Hematopoietic multipotent progenitor cell (in vitro differentiated cells): Measurements from ENCODE around the gene TULP3. TPM values are rescaled to one million over a fixed set of nuclear protein-coding genes. Genes with fewer than 3 reads are reported as not detected.
A peak's percentile ranks its signal among the peaks of the same experiment; 100 is the strongest.

Source experiments
- DNase-seq, 3 donors: peaks; one replicate each; pipeline ENCODE4 v3.0.0-alpha.2; 2011 to 2015; ENCODE audit warnings: low read depth in 2 of 3, low spot score in 2 of 3
- total RNA-seq: library from RNA; depleted of rRNA; stranded (reverse); fragments of >200 nt; gene quantifications from one replicate; pipeline ENCODE4 v1.2.3, GENCODE V29; 2012

The TULP3 gene
- total RNA-seq, 1 donor: 6.5 TPM

DNA sequence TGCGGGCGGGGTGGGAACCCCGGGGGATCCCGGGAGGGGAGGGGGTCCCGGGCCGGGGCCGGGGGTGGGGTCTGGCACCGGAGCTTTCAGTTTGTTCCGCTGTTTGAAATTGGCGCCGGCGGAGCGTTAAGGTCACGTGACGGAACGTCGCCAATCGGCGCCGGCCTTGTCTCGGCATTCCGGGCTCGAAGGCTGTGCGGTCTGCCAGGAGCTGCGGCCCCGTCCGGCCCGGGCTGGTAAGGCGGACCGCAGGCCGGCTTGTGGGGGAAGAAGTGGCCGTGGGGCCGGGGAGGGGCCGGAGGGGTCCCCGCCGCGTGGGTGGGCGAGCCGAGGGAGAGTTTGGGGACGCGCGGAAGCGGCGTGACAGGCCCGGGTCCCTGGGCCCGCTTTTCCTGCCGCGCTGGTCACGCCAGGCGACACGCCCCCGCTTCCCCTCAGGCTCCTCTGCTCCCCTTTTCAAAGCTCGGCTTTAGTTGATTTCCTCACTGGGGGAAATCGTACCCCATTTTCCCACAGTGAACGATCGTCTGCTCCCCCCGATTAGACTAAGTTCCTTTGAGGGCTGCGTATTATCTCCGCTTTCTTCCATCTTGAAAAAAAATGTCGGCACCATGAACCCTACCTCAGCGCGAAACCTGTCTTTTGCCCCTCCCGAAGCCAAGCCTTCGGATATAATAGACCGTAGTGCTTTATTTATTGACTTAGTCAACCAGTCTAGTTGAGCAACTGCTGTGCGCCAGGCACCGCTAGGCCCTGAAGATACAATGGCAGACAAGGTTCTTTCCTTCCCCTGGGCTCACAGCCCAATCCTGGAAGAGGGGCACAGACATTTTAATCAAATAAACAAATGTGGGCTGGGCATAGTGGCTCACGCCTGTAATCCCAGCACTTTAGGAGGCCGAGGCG lies 13.4 kb upstream of the TULP3 start, which contains the start of the genes FOXM1 and RHNO1:
TSS of gene FOXM1 (minus strand) at position 128 of the 906 bp plus-strand sequence. CDS start 2,696 bp downstream, outside the sequence.
TSS of gene RHNO1 (plus strand) at position 177 of the 906 bp plus-strand sequence. CDS start 8,144 bp downstream, outside the sequence.
- peak; percentile 75 to 89 (median 88) for DNase-seq

DNA sequence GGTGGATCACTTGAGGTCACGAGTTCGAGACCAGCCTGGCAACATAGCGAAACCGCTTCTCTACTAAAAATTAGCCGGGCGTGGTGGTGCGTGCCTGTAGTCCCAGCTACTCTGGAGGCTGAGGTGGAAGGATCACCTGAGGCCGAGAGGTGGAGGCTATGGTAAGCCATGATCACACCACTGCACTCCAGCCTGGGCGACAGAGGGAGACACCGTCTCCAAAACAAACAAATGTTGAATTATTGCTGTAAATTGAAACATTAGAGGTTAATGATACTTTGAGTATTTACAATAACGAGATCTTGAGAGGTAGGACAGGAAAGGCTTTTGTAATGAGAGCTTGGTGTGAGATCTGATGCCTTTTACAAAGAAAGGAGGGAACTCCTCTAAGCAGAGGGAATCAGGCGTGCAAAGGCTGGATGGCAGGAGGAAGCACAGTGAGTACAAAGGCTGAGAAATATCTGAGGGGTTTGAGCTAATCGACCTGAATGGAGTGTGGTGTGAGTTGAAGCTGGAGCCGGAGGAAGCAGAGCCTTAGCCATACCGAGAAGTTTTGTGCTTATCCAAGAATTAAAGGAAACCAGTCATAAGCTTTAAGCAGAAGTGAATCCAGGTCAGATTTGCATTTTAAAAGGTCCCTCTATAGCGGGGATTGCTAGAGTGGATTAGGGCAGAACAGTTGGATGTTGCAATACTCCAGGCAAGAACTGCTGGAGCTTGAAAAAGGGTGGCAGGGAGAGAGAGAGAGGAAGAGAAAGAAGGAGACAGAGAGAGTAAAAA lies 12.5 kb upstream of the TULP3 start:
- DNase-seq: no peak

DNA sequence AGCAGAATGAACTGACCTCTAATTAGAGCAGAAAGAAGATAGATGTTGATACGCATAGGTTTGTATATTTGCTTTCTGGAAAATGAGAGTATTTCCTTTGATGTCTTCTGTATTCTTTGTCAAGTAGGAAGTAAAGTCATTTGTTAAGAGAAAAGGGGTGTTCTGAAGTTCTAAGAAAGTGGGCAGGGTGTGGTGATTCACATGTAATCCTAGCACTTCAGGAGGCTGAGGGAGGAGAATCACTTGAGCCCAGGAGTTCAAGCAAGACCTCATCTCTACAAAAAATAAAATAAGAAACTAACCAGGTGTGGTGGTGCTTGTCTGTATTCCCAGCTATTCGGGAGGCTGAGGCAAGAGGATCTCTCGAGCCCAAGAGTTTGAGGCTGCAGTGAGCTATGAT lies 10.8 kb upstream of the TULP3 start:
- no peak for DNase-seq

DNA sequence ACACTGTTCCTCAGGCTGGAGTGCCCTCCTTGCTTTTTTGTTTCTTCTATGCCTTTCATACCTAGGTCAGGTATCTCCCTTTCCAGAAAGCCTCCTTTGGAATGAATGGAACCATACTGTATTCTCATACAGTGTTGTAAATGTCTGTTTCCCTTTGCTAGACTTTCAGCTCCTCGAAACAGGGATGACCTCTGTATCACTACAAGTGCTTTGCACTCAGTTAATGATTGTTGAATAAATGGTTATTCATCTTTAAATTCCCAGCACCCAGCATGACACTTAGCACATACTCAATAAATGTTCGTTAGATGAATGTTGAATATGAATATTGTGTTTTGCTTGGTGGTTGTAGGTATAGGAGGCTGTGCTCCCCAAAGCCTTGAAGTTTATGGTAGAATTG lies 5.9 kb upstream of the TULP3 start:
- no peak for DNase-seq

DNA sequence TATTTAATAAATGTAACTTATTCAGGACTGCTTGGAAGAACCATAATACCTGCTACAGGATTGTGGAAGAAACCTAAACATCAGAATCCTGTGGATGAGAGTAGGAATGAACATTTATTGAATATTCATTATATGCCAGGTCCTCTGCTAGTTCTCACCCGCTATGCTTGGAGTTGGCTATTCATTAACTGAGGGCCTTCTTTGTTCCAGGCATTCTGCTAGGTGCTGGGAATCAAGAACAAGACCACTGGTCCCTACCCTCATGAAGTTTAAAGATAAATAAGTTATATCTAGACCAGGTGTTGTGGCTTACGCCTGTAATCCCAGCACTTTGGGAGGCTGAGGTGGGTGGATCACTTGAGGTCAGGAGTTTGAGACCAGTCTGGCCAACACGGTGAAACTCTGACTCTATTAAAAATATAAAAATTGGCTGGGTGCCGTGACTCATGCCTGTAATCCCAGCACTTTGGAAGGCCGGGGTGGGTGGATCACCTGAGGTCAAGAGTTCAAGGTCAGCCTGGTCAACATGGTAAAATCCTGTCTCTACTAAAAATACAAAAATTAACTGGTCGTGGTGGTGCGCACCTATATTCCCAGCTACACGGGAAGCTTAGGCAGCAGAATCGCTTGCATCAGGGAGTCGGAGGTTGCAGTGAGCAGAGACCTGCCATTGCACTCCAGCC lies 3.8 kb upstream of the TULP3 start:
- no peak for DNase-seq

DNA sequence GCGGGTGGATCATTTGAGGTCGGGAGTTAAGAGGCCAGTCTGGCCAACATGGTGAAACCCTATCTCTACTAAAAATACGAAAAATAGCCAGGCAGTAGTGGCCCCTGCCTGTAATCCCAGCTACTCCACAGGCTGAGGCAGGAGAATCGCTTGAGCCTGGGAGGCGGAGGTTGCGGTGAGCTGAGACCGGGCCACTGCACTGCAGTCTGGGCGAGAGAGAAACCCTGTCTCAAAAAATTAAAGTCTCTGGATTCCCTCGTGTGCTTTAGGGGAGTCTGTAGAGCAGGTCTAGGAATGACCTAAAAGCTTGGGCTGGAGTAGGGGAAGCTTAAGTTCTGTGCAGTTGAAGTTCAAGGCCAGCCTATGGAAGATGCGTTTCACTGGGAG lies 697 bp upstream of the TULP3 start:
- DNase-seq: no peak

DNA sequence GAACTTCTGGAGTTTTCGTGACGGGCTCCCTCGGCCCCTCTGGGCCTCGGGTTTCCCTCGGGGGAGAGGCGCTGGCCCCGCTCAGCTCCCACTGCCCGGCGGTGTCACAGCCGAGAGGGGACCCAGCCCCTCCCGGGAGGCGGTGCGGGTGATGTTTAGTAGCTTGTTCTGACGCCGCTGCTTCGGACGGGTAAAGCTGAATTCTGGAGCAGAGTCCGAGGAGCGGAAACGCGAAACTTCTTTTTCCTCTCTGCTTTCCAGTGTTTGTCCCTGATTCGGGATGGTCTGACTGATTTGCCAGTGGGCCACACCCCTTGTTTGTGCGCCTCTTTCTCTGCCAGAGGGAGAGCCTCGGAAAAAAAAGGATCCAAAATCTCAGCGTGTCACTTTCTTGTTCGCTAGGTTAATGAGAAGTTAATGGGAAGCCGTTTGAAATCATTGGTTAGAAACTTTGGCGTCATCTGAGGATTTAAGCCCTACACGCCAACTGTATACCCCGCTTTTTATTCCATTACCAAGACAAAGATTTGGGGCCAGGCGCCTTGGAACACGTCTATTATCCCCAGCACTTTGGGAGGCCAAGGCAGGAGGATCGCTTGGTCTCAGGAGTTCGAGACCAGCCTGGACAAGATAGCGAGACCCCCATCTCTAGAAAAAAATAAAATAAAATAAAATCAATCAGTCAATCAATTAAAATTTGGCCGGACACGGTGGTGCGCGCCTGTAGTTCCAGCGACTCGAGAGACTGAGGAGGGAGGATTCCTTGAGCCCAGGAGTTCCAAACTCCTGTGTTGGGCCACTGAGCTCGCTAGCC lies 756 bp downstream of the TULP3 start:
- DNase-seq: peak in 2 of 3 donors; percentile 26 to 51

DNA sequence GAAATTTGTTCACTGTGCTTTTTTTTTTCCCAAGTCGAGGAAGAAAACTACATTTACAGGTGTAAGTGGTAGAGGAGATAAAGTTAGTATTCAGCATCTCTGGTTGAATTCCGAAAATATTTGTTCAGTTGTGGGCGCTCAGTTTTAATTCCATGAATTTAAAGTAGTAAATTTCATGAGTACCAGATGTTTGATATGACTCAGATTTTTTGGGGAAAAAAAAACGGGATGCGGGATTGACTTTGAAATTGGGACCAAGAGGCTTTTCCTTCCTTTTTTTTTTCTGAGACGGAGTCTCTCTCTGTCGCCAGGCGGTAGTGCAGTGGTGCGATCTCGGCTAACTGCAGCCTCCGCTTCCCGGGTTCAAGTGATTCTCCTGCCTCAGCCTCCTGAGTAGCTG lies 1.6 kb downstream of the TULP3 start:
- no peak for DNase-seq

DNA sequence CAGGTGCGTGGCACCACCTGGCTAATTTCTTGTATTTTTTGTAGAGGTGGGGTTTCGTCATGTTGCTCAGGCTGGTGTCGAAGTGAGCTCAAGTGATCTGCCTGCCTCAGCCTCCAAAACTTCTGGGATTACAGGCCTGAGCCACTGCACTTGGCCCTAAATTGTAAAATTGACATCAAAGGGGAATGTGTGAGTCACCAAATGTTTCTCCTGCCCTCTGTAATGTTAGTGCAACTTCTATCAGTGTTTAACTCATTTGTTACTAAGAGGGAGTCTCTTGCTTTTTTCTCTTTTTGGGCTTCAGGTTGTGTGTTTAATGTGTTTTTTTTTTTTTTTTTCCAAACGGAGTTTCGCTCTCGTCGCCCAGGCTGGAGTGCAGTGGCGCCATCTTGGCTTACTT lies 2.3 kb downstream of the TULP3 start:
- no peak for DNase-seq

DNA sequence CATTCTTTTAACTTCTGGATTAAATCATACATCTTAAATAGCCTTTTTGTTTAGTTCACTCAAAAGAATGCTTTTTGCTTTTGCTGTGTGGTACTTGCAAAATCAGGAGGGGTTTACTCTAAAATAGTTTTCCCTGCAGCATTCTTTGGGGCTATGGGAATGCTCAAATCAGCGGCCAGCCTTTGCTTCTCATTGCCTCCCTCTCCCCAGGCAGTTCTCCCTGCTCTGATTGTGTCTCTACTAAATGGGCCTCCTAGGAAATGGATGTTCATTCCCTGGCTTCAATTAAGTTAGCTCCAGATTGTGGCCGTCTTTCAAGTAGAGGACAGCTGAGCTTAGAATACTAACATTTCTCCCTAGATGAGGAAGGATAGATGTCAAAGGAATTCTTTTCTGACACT lies 4.4 kb downstream of the TULP3 start:
- no peak for DNase-seq

DNA sequence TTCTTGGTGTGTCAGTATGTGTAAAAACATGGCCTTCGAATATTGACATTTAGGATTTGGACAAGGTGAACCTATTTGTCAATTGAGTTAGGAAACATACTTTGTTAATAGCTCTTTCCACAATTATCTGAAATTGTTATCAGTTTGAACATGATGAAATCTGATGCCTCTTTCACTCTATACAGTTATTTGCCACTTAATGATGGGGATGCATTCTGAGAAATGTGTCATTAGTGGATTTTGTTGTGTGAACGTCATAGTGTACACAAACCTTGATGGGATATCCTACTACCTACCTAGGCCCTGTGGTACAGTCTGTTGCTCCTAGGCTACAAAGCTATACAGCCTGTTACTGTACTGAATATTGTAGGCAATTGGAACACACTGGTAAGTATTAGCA lies 4.8 kb downstream of the TULP3 start:
- no peak for DNase-seq

DNA sequence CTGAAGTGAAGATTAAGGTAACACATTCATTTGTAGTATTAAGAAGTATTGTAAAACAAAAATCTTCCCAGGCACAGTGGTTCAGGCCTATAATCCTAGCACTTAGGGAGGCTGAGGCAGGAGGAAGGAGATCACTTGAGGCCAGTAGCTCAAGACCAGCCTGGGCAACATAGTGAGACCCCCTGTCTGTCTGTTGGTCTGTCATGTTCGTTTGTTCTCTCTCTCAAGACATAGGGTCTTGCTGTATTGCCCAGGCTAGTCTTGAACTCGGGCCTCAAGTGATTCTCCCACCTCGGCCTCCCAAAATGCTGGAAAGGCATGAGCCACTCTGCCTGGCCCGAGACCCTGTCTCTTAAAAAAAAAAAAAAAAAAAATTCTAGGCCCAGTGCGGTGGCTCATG lies 6.7 kb downstream of the TULP3 start:
- no peak for DNase-seq

DNA sequence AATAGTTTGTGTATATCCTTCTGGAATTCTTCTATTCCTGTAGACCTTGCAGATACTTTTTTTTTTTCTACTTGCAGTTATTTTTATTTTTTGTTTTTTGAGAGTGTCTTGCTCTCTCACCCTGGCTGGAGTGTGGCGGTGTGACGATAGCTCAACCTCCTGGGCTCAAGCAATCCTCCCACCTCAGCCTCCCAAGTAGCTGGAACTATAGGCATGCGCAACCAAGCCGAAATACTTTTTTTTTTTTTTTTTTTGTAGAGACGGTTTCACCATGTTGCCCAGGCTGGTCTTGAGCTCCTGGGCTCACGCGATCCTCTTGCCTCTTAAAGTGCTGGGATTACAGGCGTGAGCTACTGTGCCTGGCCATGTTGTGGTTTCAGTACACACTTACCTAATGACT lies 10.0 kb downstream of the TULP3 start:
- DNase-seq: no peak

DNA sequence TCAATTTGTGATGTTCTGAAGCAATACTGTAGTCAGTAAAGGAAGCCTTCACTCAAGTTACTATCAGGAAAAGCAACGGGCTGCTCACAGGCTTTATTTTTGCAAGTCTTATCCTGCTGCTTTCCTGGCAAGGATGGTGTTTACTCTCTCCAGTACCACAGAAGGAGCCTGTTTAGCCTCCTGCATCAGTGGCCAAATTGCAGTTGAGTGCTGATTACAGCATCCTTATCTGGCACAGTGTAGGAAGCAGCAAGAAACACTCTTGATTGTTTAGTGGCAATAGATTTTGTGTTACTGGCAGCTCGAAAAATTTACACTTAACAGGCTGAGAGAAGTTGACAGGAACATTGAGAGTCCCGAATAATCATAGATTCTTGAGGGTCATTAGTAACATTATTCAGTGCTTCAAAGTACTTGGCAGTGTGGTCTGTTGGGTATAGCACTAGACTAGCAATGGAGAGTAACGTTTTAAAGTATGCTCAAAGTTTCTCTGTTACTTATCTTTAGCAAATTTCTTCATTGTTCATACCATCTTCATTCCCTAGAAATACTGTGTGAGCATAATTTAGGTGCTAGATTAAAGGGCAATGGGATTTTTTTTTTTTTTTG lies 11.7 kb downstream of the TULP3 start:
- no peak for DNase-seq

DNA sequence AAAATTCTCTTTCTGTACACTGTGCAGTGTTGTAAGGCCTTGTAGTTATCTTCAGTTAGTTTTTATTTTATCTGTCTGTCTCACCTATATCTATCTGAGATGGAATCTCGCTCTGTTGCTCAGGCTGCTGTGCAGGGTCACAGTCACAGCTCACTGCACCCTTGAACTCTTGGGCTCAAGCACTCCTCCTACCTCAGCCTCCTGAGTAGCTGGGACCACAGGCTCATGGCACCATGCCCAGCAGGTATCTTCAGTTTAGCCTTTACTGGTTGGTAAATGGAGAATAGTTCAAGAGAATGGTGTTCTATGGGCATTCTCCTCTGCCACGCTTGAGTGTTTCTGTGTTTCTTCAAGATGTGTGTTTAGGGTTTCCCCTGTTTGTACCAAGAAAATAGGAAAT lies 13.6 kb downstream of the TULP3 start:
- no peak for DNase-seq

DNA sequence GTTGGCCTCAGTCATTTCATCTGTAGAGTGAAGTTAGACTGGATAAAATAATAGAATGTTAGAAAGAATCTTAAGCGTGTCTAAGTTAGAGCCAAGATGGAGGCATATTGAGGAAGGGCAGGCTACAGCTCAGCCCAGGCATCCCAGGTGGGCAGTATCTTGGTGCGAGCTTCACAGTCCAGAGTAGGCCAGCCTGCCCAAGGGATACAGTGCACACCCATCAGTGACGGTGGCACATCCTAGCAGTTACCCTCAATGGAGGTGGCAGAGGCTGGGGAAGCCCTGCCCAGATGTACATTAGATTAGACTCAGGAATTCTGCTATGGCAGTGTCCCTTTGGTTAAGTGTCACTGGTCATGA lies 21.5 kb downstream of the TULP3 start:
- DNase-seq: no peak

DNA sequence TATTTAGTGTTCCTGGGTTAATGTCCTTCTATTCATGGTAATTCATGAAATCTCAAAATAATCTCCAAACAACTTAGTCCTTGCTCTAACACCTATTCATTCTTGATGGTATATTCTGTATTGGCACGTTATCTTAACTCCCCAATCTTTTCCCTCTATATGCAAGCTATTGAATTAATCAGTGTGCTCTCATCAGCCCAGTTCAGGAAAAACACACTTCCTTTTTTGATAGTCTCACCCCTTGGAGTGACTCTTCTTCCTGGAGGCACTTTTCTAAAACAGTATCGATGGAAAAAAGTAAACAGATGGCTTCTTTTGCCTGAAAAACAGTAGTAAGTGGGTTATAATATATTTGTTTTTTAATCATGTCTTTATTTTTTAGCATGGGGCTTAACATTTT lies 28.6 kb downstream of the TULP3 start:
- no peak for DNase-seq

DNA sequence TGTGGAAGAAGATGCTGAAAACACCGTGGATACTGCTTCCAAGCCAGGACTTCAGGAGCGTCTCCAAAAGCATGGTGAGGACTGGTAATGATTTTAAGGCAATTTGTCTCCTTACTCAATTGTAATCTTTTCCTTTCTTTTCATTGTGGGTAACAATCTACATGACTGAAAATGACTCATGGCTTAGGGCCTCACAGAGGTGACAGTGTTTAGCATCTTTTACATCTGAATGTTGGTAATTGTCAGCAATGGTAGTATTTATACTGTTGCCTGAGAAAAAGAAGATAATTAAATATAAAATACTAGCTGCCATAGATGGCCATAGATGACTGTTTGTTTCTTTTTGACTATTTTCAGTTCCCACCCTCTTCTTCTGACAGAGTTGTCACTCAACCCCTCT lies 31.6 kb downstream of the TULP3 start:
- no peak for DNase-seq

DNA sequence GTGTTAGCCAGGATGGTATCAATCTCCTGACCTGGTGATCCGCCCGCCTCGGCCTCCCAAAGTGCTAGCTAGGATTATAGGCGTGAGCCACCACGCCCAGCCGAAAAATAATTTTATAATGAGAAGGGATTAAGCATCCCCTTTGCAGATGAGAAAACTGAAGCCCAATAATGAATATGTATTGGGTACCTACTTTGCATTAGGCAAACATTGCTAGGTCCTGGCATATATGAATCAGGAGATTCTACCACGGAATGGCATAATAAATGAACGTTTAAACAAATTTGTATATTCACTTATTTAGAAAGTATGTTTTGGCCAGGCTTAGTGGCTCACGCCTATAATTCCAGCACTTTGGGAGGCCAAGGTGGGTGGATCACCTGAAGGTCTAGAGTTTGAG lies 32.4 kb downstream of the TULP3 start:
- DNase-seq: no peak

DNA sequence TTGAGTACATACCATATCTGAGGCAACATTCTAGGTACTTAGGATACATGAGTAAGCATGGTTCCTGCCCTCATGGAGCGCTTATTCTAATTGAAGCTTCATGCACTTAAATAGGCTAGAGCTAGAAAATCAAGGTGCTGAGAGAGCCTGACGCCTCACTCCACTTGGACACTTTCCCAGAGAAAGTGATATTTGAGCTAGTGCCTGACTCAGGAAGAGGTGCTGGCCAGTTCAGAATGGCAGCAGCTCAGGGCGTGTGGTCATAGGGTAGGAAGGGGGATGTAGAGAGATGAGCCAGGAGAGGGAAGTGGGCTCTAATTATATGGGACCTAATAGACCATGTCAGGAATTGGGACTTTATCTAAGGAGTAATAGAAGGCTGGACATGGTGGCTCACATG lies 33.3 kb downstream of the TULP3 start:
- no peak for DNase-seq
